Kidney epithelial cell (primary cell): ENCODE measurements around the gene LDB2. TPM values are rescaled to one million over a fixed set of nuclear protein-coding genes. Genes with fewer than 3 reads are reported as not detected.

Source experiments
- DNase-seq: peaks from one replicate; pipeline ENCODE4 v3.0.0-alpha.2; 2010; ENCODE audit warnings: low read depth
- H3K27me3 ChIP-seq: 2 replicates; pipeline ENCODE4 v1.6.0; 2011; ENCODE audit warnings: low read length; ENCODE audit not compliant: control insufficient read depth, insufficient read depth
- H3K36me3 ChIP-seq: 2 replicates; pipeline ENCODE4 v1.5.1; 2011; ENCODE audit warnings: low read length; ENCODE audit not compliant: control insufficient read depth, insufficient read depth
- H3K4me3 ChIP-seq: 2 replicates; pipeline ENCODE4 v1.5.1; 2011; ENCODE audit warnings: low read depth, mild to moderate bottlenecking, control low read depth, low read length
- total RNA-seq: library from RNA; depleted of rRNA; stranded (reverse); fragments of >200 nt; gene quantifications from 2 replicates; pipeline ENCODE4 v1.2.3, GENCODE V29; 2015
- TF ChIP-seq, protein P1 (sequence below): IDR thresholded peaks from 2 replicates; pipeline ENCODE4 v1.5.1; 2011; ENCODE audit warnings: mild to moderate bottlenecking, moderate library complexity, low read length, control low read depth, inconsistent platforms; ENCODE audit not compliant: insufficient read depth, poor library complexity, severe bottlenecking

Gene LDB2
- total RNA-seq, 1 donor from 2014 or later = 0.46 TPM

DNA sequence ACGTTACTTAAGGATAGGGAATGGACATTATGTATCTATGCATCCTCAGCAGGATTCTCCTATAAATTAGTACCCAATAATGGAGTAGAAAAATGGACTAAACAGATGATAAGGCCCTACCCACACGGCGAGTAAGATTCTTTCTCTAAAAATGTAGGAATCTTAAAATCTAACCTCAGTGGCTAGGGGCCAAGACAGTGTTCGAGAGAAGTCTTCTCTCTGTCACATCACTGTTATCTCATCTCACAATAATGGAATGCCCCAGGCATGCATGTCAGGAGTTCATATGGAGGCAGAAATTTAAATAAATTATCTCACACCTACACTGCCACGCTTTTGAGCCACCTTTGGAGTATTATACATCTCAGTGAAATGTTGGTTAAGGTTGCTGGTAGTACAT, 132.9 kb downstream of the LDB2 start:
- H3K4me3 ChIP-seq = no peak overlapping the region
- no peak for DNase-seq
- no peaks in the 10 kb centered on the region for H3K27me3 ChIP-seq
- H3K36me3 ChIP-seq = no peaks in the 10 kb centered on the region
- TF ChIP-seq, protein P1, sequence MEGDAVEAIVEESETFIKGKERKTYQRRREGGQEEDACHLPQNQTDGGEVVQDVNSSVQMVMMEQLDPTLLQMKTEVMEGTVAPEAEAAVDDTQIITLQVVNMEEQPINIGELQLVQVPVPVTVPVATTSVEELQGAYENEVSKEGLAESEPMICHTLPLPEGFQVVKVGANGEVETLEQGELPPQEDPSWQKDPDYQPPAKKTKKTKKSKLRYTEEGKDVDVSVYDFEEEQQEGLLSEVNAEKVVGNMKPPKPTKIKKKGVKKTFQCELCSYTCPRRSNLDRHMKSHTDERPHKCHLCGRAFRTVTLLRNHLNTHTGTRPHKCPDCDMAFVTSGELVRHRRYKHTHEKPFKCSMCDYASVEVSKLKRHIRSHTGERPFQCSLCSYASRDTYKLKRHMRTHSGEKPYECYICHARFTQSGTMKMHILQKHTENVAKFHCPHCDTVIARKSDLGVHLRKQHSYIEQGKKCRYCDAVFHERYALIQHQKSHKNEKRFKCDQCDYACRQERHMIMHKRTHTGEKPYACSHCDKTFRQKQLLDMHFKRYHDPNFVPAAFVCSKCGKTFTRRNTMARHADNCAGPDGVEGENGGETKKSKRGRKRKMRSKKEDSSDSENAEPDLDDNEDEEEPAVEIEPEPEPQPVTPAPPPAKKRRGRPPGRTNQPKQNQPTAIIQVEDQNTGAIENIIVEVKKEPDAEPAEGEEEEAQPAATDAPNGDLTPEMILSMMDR = no peak

DNA sequence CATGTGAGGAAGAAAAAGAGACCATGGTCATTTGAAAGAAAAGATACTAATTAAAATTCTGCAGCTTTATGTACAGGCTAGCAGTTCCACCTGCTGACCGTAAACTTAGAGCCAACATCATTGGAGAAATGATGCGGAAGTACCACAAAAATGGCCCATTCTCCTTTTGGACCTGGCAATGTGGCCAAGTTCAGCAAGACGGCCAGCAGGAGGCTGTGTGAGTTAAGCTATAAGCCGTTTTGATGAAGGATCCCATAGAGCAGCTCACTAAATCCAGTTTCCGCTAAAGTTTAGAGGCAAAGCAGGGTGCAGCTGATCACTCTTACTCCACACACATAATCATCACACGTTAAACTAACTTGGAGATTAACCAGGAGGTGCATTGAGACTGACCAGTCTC, 133.8 kb downstream of the LDB2 start:
- Histone ChIP-seq H3K27me3 (no peaks in the 10 kb centered on the region), H3K4me3 (no peak overlapping the region), H3K36me3 (no peaks in the 10 kb centered on the region)
- DNase-seq = no peak
- TF ChIP-seq, protein P1 = peak; percentile 23

DNA sequence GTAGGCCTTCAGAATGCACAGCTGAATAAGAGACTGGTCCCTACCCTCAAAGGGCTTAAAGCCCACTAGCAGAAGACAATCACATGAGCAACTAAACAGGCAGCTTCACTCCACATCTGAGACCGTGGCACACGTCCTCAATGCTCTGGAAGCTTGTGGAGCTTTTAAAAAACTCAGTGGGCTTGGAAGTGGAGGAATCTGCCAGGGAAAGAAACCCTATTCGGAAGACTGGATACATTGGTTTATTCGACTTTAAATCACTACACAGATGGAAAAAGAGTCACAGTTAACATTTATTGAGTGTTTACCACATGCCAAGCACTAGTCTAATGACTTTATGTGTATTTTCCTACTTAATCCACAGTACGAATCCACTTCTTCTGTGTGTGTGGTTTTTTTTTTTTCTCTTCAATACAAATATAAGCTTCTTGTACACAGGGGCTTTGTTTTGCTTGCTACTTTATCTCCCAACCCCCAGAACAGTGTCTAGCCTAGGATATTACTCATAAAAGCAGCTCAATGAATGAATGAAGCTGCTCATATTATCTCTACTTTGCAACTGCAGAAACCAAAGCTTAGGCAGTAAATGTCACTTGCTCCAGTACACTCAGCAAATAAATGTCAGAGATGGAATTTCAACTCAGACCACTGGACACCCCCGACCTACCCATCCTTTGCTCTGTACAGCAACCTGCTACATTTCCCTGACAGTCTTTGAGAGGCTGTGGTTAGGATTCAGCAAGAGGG, 137.7 kb downstream of the LDB2 start:
- no peak for DNase-seq
- Histone ChIP-seq H3K4me3 (no peak overlapping the region), H3K36me3 (no peaks in the 10 kb centered on the region), H3K27me3 (no peaks in the 10 kb centered on the region)
- TF ChIP-seq, protein P1 = no peak

DNA sequence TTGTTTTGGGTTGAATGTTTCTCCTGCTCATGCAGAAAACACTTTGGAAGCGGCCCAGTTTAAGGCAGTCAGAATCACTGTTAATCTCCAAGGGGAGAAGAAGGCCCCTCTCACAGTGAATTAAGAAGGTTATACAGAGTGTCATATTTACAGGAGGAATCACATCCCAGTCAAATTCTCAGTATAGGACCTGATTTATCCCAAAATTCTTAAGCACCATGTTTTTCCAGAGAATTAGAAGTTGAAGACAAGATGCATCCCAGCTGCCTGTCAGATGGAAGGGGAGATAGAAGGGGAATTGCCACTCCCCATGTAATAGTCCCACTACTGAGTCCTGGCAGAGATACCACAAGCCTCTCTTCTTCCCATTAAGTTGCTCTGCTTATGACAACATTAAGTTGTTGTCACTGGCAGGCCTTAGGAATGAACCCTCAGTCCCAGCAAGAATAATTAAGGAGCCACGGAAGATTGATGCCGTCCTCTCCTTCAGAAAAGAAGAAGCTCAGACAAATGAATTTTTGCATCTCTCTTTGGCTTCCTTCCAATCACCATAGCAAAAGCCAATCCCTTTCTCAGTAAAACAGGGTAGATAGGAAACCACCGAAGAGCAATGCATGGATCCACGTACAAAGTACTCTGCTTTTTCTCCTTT, 138.4 kb downstream of the LDB2 start:
- DNase-seq = no peak
- TF ChIP-seq, protein P1 = no peak
- no peak overlapping the region for H3K4me3 ChIP-seq
- no peaks in the 10 kb centered on the region for H3K27me3 ChIP-seq
- H3K36me3 ChIP-seq = no peaks in the 10 kb centered on the region

DNA sequence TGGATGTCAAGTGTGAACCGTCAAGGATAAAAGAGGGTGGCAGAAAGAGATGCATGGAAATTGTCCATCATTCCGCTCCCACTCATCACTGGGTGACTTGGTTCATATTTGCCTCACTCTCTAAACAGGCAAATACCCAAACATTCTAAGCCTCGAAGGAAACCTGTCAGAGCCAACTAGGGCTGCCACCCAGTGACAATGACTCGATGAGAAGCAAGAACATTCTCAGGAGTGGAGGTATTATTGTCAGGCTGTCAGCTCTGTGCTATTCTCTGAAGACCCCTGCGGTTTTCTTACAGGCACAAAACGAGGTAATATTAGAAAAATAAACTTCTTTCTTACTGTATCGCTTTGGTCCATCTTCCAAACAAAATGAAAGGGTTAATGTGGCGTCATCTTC, 139.6 kb downstream of the LDB2 start:
- Histone ChIP-seq H3K27me3 (no peaks in the 10 kb centered on the region), H3K4me3 (no peak overlapping the region), H3K36me3 (no peaks in the 10 kb centered on the region)
- TF ChIP-seq, protein P1 = no peak
- no peak for DNase-seq
